ENCODE measurements around the gene CGNL1.
A peak's percentile ranks its signal among the peaks of the same experiment; 100 is the strongest.

CGNL1 gene

GRCh38 chr15:57379487-57379886, 3.2 kb downstream of the CGNL1 start:
- in situ Hi-C loops (cut with HindIII; ENCODE audit: low pct_ligation_motif_present, low sequenced_read_pairs) = no loop called here
- Histone ChIP-seq H3K27ac (no peak overlapping the region), H3K36me3 (replicated peaks) (no peaks in the 10 kb centered on the region), H3K27me3 (replicated peaks) (peaks cover 5% of the 10 kb centered on the region), H3K4me3 (ENCODE audit: low read depth, low read length) (no peak overlapping the region)
- no peak for DNase-seq
- no peak for TF ChIP-seq CTCF (IDR thresholded peaks at IDR 0.05; ENCODE audit: low read depth, low read length, missing control alignments)

GRCh38 chr15:57380854-57381253, 4.5 kb downstream of the CGNL1 start:
- in situ Hi-C loops (cut with HindIII; ENCODE audit: low pct_ligation_motif_present, low sequenced_read_pairs) = no loop called here
- H3K27me3 ChIP-seq (replicated peaks) = peaks cover 5% of the 10 kb centered on the region
- no peak for TF ChIP-seq CTCF (IDR thresholded peaks at IDR 0.05; ENCODE audit: low read depth, low read length, missing control alignments)

GRCh38 chr15:57382215-57382614, 5.9 kb downstream of the CGNL1 start:
- no peak for TF ChIP-seq CTCF (IDR thresholded peaks at IDR 0.05; ENCODE audit: low read depth, low read length, missing control alignments)
- Histone ChIP-seq H3K4me3 (ENCODE audit: low read depth, low read length) (no peak overlapping the region), H3K36me3 (replicated peaks) (no peaks in the 10 kb centered on the region), H3K27me3 (replicated peaks) (peaks cover 1% of the 10 kb centered on the region), H3K27ac (no peak overlapping the region)
- in situ Hi-C loops (cut with HindIII; ENCODE audit: low pct_ligation_motif_present, low sequenced_read_pairs) = no loop called here
- no peak for DNase-seq

More at GRCh38 chr15:57380854-57381253, 4.5 kb downstream of the CGNL1 start:
- DNase-seq = no peak
- H3K36me3 ChIP-seq (replicated peaks) = no peaks in the 10 kb centered on the region
- H3K4me3 ChIP-seq (ENCODE audit: low read depth, low read length) = no peak overlapping the region
- no peak overlapping the region for H3K27ac ChIP-seq

- Histone ChIP-seq H3K4me3 (ENCODE audit: low read depth, low read length) (no peak overlapping the region), H3K27ac (no peak overlapping the region), H3K27me3 (replicated peaks) (no peaks in the 10 kb centered on the region), H3K36me3 (replicated peaks) (no peaks in the 10 kb centered on the region)
- in situ Hi-C loops (cut with HindIII; ENCODE audit: low pct_ligation_motif_present, low sequenced_read_pairs) = no loop called here
- DNase-seq = no peak
- no peak for TF ChIP-seq CTCF (IDR thresholded peaks at IDR 0.05; ENCODE audit: low read depth, low read length, missing control alignments)
Observed at GRCh38 chr15:57382969-57383368, 6.7 kb downstream of the CGNL1 start.

- Histone ChIP-seq H3K36me3 (replicated peaks) (no peaks in the 10 kb centered on the region), H3K27me3 (replicated peaks) (no peaks in the 10 kb centered on the region), H3K27ac (no peak overlapping the region), H3K4me3 (ENCODE audit: low read depth, low read length) (no peak overlapping the region)
- in situ Hi-C loops (cut with HindIII; ENCODE audit: low pct_ligation_motif_present, low sequenced_read_pairs) = no loop called here
- TF ChIP-seq CTCF (IDR thresholded peaks at IDR 0.05; ENCODE audit: low read depth, low read length, missing control alignments) = no peak
- no peak for DNase-seq
Observed at GRCh38 chr15:57384024-57384423, 7.7 kb downstream of the CGNL1 start.

- Histone ChIP-seq H3K27ac (no peak overlapping the region), H3K27me3 (replicated peaks) (no peaks in the 10 kb centered on the region), H3K4me3 (ENCODE audit: low read depth, low read length) (no peak overlapping the region), H3K36me3 (replicated peaks) (no peaks in the 10 kb centered on the region)
- no peak for TF ChIP-seq CTCF (IDR thresholded peaks at IDR 0.05; ENCODE audit: low read depth, low read length, missing control alignments)
- DNase-seq = peak; percentile 6
- in situ Hi-C loops (cut with HindIII; ENCODE audit: low pct_ligation_motif_present, low sequenced_read_pairs) = no loop called here
Observed at GRCh38 chr15:57384816-57385215, 8.5 kb downstream of the CGNL1 start.

All from brain microvascular endothelial cell (primary cell).